ENCODE measurements around the gene KIF14.

GRCh38 chr1:200644021-200644420, 23.5 kb upstream of the KIF14 start:
- TF ChIP-seq CHD1 (IDR thresholded peaks at IDR 0.05; ENCODE audit: low read depth, low read length), result no peak
- no peak for TF ChIP-seq CTCF (conservative IDR thresholded peaks at IDR 0.05; ENCODE audit: low read depth, low read length)
- no peak for TF ChIP-seq POLR2A (IDR thresholded peaks at IDR 0.05; ENCODE audit: low read depth, low read length)

All from IMR-90 (cell line).